ENCODE data around the gene SLC9A1. TPM values are rescaled to one million over a fixed set of nuclear protein-coding genes. Genes with fewer than 3 reads are reported as not detected.

SLC9A1 gene
- total and polyA plus RNA-seq, 10 of the 15 experiments (the other 5 are each of a cell fraction or from before 2014, with no cell fraction given) = 0.87 to 21.4 (median 4.3) TPM

- TF ChIP-seq, protein P1, sequence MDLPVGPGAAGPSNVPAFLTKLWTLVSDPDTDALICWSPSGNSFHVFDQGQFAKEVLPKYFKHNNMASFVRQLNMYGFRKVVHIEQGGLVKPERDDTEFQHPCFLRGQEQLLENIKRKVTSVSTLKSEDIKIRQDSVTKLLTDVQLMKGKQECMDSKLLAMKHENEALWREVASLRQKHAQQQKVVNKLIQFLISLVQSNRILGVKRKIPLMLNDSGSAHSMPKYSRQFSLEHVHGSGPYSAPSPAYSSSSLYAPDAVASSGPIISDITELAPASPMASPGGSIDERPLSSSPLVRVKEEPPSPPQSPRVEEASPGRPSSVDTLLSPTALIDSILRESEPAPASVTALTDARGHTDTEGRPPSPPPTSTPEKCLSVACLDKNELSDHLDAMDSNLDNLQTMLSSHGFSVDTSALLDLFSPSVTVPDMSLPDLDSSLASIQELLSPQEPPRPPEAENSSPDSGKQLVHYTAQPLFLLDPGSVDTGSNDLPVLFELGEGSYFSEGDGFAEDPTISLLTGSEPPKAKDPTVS (IDR thresholded peaks at IDR 0.05; ENCODE audit: low read depth, low read length) = no peak
- TF ChIP-seq YBX1 (IDR thresholded peaks at IDR 0.05) (no peak), SIX5 (IDR thresholded peaks at IDR 0.05; ENCODE audit: low read depth, low read length, severe bottlenecking) (no peak), POLR2AphosphoS5 (IDR thresholded peaks at IDR 0.05; ENCODE audit: low read length) (no peak), GATAD2B (conservative IDR thresholded peaks at IDR 0.05; ENCODE audit: low read depth) (peak; percentile 54; the same call in 1 of the 2 replicates), NKRF (conservative IDR thresholded peaks at IDR 0.05) (peak; percentile 36; the same call in 1 of the 2 replicates), ZZZ3 (IDR thresholded peaks at IDR 0.05; ENCODE audit: control insufficient read depth, insufficient read length, low read depth) (no peak), SKIL (IDR thresholded peaks at IDR 0.05; ENCODE audit: low read depth, poor library complexity, severe bottlenecking) (no peak), CHD2 (IDR thresholded peaks at IDR 0.05; ENCODE audit: borderline replicate concordance, low read depth, low read length) (peak; percentile 45; the same call in 1 of the 2 replicates), HDAC6 (IDR thresholded peaks at IDR 0.05; ENCODE audit: unreplicated experiment) (no peak), CREM (IDR thresholded peaks at IDR 0.05; ENCODE audit: low read depth) (peak; percentile 50; the same call in 1 of the 2 replicates), TAF1 (IDR thresholded peaks at IDR 0.05; ENCODE audit: borderline replicate concordance, low read depth, low read length) (no peak), NFIC (IDR thresholded peaks at IDR 0.05; ENCODE audit: low read depth, low read length) (no peak), MEF2A (IDR thresholded peaks at IDR 0.05; ENCODE audit: insufficient read depth, low read depth, low read length) (no peak)
- TF ChIP-seq, protein P2, sequence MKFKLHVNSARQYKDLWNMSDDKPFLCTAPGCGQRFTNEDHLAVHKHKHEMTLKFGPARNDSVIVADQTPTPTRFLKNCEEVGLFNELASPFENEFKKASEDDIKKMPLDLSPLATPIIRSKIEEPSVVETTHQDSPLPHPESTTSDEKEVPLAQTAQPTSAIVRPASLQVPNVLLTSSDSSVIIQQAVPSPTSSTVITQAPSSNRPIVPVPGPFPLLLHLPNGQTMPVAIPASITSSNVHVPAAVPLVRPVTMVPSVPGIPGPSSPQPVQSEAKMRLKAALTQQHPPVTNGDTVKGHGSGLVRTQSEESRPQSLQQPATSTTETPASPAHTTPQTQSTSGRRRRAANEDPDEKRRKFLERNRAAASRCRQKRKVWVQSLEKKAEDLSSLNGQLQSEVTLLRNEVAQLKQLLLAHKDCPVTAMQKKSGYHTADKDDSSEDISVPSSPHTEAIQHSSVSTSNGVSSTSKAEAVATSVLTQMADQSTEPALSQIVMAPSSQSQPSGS (IDR thresholded peaks at IDR 0.05; ENCODE audit: low read length) = no peak
- TF ChIP-seq, protein P3, sequence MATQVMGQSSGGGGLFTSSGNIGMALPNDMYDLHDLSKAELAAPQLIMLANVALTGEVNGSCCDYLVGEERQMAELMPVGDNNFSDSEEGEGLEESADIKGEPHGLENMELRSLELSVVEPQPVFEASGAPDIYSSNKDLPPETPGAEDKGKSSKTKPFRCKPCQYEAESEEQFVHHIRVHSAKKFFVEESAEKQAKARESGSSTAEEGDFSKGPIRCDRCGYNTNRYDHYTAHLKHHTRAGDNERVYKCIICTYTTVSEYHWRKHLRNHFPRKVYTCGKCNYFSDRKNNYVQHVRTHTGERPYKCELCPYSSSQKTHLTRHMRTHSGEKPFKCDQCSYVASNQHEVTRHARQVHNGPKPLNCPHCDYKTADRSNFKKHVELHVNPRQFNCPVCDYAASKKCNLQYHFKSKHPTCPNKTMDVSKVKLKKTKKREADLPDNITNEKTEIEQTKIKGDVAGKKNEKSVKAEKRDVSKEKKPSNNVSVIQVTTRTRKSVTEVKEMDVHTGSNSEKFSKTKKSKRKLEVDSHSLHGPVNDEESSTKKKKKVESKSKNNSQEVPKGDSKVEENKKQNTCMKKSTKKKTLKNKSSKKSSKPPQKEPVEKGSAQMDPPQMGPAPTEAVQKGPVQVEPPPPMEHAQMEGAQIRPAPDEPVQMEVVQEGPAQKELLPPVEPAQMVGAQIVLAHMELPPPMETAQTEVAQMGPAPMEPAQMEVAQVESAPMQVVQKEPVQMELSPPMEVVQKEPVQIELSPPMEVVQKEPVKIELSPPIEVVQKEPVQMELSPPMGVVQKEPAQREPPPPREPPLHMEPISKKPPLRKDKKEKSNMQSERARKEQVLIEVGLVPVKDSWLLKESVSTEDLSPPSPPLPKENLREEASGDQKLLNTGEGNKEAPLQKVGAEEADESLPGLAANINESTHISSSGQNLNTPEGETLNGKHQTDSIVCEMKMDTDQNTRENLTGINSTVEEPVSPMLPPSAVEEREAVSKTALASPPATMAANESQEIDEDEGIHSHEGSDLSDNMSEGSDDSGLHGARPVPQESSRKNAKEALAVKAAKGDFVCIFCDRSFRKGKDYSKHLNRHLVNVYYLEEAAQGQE (IDR thresholded peaks at IDR 0.05; ENCODE audit: low read depth, low read length) = no peak
- TF ChIP-seq, protein P4, sequence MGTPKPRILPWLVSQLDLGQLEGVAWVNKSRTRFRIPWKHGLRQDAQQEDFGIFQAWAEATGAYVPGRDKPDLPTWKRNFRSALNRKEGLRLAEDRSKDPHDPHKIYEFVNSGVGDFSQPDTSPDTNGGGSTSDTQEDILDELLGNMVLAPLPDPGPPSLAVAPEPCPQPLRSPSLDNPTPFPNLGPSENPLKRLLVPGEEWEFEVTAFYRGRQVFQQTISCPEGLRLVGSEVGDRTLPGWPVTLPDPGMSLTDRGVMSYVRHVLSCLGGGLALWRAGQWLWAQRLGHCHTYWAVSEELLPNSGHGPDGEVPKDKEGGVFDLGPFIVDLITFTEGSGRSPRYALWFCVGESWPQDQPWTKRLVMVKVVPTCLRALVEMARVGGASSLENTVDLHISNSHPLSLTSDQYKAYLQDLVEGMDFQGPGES (IDR thresholded peaks at IDR 0.05) = no peak
Measured at GRCh38 chr1:27106561-27107323, 48.2 kb downstream of the SLC9A1 start (continued).

All from GM12878 (cell line).